Measurements from ENCODE around the gene UBE4B.
"Not testable (repeated sequence)": the region's sequence is repeated elsewhere in the genome, so short reads cannot be mapped to it uniquely, and the experiment has no call there.

Gene UBE4B

GRCh38 chr1:10179406-10180091 is 146.8 kb downstream of the UBE4B start:
- FAIRE-seq: no peak

- no peak for FAIRE-seq
These were observed 148.4 kb downstream of the UBE4B start for GRCh38 chr1:10181154-10181553.

GRCh38 chr1:10185759-10186158 is 153.0 kb downstream of the UBE4B start:
- FAIRE-seq: no peak

GRCh38 chr1:10186331-10187025 is 153.7 kb downstream of the UBE4B start:
- FAIRE-seq: no peak

- FAIRE-seq: no peak
These were observed 154.2 kb downstream of the UBE4B start for GRCh38 chr1:10187026-10187334.

- FAIRE-seq: no peak
These were observed 155.4 kb downstream of the UBE4B start for GRCh38 chr1:10188133-10188650.

- no peak for FAIRE-seq
These were observed 156.9 kb downstream of the UBE4B start for GRCh38 chr1:10189659-10190058.

- no peak for FAIRE-seq
These were observed 159.5 kb downstream of the UBE4B start for GRCh38 chr1:10192263-10192662.

GRCh38 chr1:10193288-10193687 is 160.5 kb downstream of the UBE4B start:
- no peak for FAIRE-seq

- FAIRE-seq: no peak
These were observed 162.8 kb downstream of the UBE4B start for GRCh38 chr1:10195570-10195969.

GRCh38 chr1:10196976-10197375 is 164.2 kb downstream of the UBE4B start:
- no peak for FAIRE-seq

- no peak for FAIRE-seq
These were observed 167.9 kb downstream of the UBE4B start for GRCh38 chr1:10200620-10201019.

- FAIRE-seq: no peak
These were observed 171.4 kb downstream of the UBE4B start for GRCh38 chr1:10204003-10204642.

- FAIRE-seq: not testable (repeated sequence)
These were observed 172.4 kb downstream of the UBE4B start for GRCh38 chr1:10205206-10205605.

GRCh38 chr1:10207810-10208209 is 175.1 kb downstream of the UBE4B start:
- FAIRE-seq: no peak

GRCh38 chr1:10208537-10208936 is 175.8 kb downstream of the UBE4B start:
- no peak for FAIRE-seq

- no peak for FAIRE-seq
These were observed 176.8 kb downstream of the UBE4B start for GRCh38 chr1:10209590-10209904.

GRCh38 chr1:10209905-10210810 is 177.4 kb downstream of the UBE4B start, which contains the start of gene KIF1B:
KIF1B (plus strand) TSS chr1:10210570; CDS start chr1:10232329, 21,759 bp downstream.
- no peak for FAIRE-seq

- FAIRE-seq: no peak
These were observed 178.4 kb downstream of the UBE4B start for GRCh38 chr1:10210841-10211804.

GRCh38 chr1:10211805-10212410 is 179.2 kb downstream of the UBE4B start:
- no peak for FAIRE-seq

GRCh38 chr1:10212476-10212875 is 179.7 kb downstream of the UBE4B start:
- FAIRE-seq: no peak

Data from colon (tissue), 2 donors.